GM12878 (cell line): Measurements from ENCODE around the gene ZNF782. TPM values are rescaled to one million over a fixed set of nuclear protein-coding genes. Genes with fewer than 3 reads are reported as not detected.
"Not testable (repeated sequence)": the region's sequence is repeated elsewhere in the genome, so short reads cannot be mapped to it uniquely, and the experiment has no call there.

Experiments
- ATAC-seq: fragments of 200-7000 bp; cut with Tn5 transposase; 3 replicates; pipeline ENCODE4 v1.9.1; 2020; ENCODE audit warnings: mild to moderate bottlenecking, moderate library complexity
- BruUV-seq: library from RNA; stranded (reverse); fragments of 400-500 nt; replicated peaks from 2 replicates; lab custom pipeline; 2021; lab: Mats Ljungman, UMichigan
- CTCF ChIA-PET: fragments of 300-600 bp; sonication (Branson Sonifier 250); formaldehyde crosslinking; extraction: SDS; loops from one replicate; lab custom pipeline; 2021; ENCODE audit warnings: inconsistent platforms; lab: Yijun Ruan, JAX
- POLR2A ChIA-PET: fragments of 350-600 bp; formaldehyde crosslinking; extraction: SDS; loops from one replicate; lab custom pipeline; 2021; ENCODE audit warnings: inconsistent platforms; lab: Charles Lee
- RAD21 ChIA-PET: fragments of 300-600 bp; sonication (Branson Sonifier 250); formaldehyde crosslinking; loops from one replicate; lab custom pipeline; 2023; ENCODE audit warnings: antibody characterized with exemption; ENCODE audit not compliant: unreplicated experiment; lab: Charles Lee
- SMC1A ChIA-PET: fragments of 300-600 bp; sonication (Branson Sonifier 250); formaldehyde crosslinking; loops from one replicate; lab custom pipeline; 2023; ENCODE audit not compliant: unreplicated experiment, uncharacterized antibody; lab: Charles Lee
- DNase-seq: peaks from one replicate; pipeline ENCODE4 v3.0.0-alpha.2; 2011; ENCODE audit warnings: low read depth, low spot score
- FAIRE-seq: peaks from 3 replicates; lab custom pipeline; 2011; peaks lifted over from hg19 to GRCh38; lab: Jason Lieb, UNC
- H2AFZ ChIP-seq: 2 replicates; pipeline ENCODE4 v1.6.0; 2011; ENCODE audit warnings: low read depth, low read length, control low read depth; ENCODE audit not compliant: control insufficient read depth
- H3K27ac ChIP-seq: 2 replicates; pipeline ENCODE4 v1.5.1; 2011; ENCODE audit warnings: control low read depth; ENCODE audit not compliant: control insufficient read depth, insufficient read depth
- H3K27me3 ChIP-seq, 2 experiments: replicated peaks in 1 of 2; 2 replicates each; pipeline versions ENCODE4 v1.6.0 to v1.6.1; 2011; ENCODE audit warnings: low read length in 1 of 2; ENCODE audit not compliant: control insufficient read depth in 2 of 2, insufficient read depth in 2 of 2
- H3K36me3 ChIP-seq, 2 experiments: 2 replicates each; pipeline ENCODE4 v1.5.1; 2011; ENCODE audit warnings: low read length in 1 of 2; ENCODE audit not compliant: control insufficient read depth in 2 of 2, insufficient read depth in 2 of 2
- H3K4me1 ChIP-seq: 2 replicates; pipeline ENCODE4 v1.6.1; 2011; ENCODE audit warnings: mild to moderate bottlenecking, low read length, moderate library complexity, mixed read lengths; ENCODE audit not compliant: control insufficient read depth, insufficient read depth
- H3K4me2 ChIP-seq: 2 replicates; pipeline ENCODE4 v1.6.0; 2011; ENCODE audit warnings: control low read depth; ENCODE audit not compliant: control insufficient read depth, insufficient read depth
- H3K4me3 ChIP-seq: fragments of 200-600 bp; sonication (generic); 2 replicates; pipeline ENCODE4 v1.5.1; 2016
- H3K79me2 ChIP-seq: 2 replicates; pipeline ENCODE4 v1.6.0; 2011; ENCODE audit warnings: low read length; ENCODE audit not compliant: control insufficient read depth, insufficient read depth
- H3K9ac ChIP-seq: 2 replicates; pipeline ENCODE4 v1.8.0; 2011; ENCODE audit warnings: low read length, control low read depth, mixed read lengths; ENCODE audit not compliant: control insufficient read depth, insufficient read depth
- H3K9me3 ChIP-seq: replicated peaks from 3 replicates; pipeline ENCODE4 v1.5.1; 2011; ENCODE audit warnings: mild to moderate bottlenecking, low read length; ENCODE audit not compliant: control insufficient read depth, insufficient read depth
- H4K20me1 ChIP-seq: 2 replicates; pipeline ENCODE4 v1.6.0; 2011; ENCODE audit not compliant: control insufficient read depth, insufficient read depth
- EED ChIP-seq: sonication (generic); IDR thresholded peaks from 2 replicates; pipeline ENCODE4 v1.6.1; 2016; ENCODE audit warnings: antibody characterized with exemption, low read depth
- GABPA ChIP-seq: IDR thresholded peaks from 2 replicates; pipeline ENCODE4 v1.6.1; 2014; ENCODE audit warnings: antibody characterized with exemption, low read depth, mild to moderate bottlenecking, inconsistent platforms
- HDAC6 ChIP-seq: fragments of 200-600 bp; sonication (generic); IDR thresholded peaks from one replicate; pipeline ENCODE4 v1.8.0; 2017; ENCODE audit warnings: antibody characterized with exemption; ENCODE audit not compliant: unreplicated experiment
- HDGF ChIP-seq: fragments of 450-650 bp; IDR thresholded peaks from 2 replicates; pipeline ENCODE4 v1.6.1; 2016; ENCODE audit warnings: antibody characterized with exemption
- IRF4 ChIP-seq: IDR thresholded peaks from 2 replicates; pipeline ENCODE4 v1.6.1; 2011; ENCODE audit warnings: low read depth, low read length
- KAT2A ChIP-seq: conservative IDR thresholded peaks from 2 replicates; pipeline ENCODE4 v1.6.1; 2011; ENCODE audit warnings: low read depth, low read length; ENCODE audit not compliant: control insufficient read depth
- NR2C1 ChIP-seq: fragments of 450-650 bp; IDR thresholded peaks from 2 replicates; pipeline ENCODE4 v1.6.1; 2017; ENCODE audit warnings: antibody characterized with exemption, mild to moderate bottlenecking, moderate library complexity
- NRF1 ChIP-seq: conservative IDR thresholded peaks from 2 replicates; pipeline ENCODE4 v1.6.1; 2011; ENCODE audit warnings: mild to moderate bottlenecking, low read depth, low read length, improper control_type of control experiment
- POLR2A ChIP-seq: IDR thresholded peaks from 2 replicates; pipeline ENCODE4 v1.6.1; 2011; ENCODE audit warnings: low read depth, mild to moderate bottlenecking, low read length
- WGBS: methylation state at CpG from one replicate; pipeline ENCODE4 v1.1.6; 2016; ENCODE audit warnings: low lambda C conversion rate; ENCODE audit not compliant: insufficient replicate concordance, insufficient coverage; ENCODE audit errors: missing lambda C conversion rate; 5-methylcytosine and 5-hydroxymethylcytosine counted together
- in situ Hi-C: fragments of 300-500 bp; cut with MboI; formaldehyde crosslinking; loops from 9 replicates; pipeline ENCODE4 v1.14.3; 2018; ENCODE audit warnings: mixed read lengths
- intact Hi-C: fragments of 100-400 bp; cut with micrococcal nuclease; formaldehyde crosslinking; loops from one replicate; pipeline ENCODE4 v1.14.2; 2022; ENCODE audit not compliant: unreplicated experiment
- polyA plus RNA-seq, 11 experiments: library from polyadenylated mRNA; depleted of rRNA in 4 of 11; unstranded in 6 of 11; stranded (reverse) in 5 of 11; fragments of >200 nt; fragmentation: Nextera tagmentation in 4 of 11; fragmentation: Illumina TruSeq in 1 of 11; extraction: Ambion mirVana in 4 of 11; extraction: Trizol in 1 of 11; gene quantifications; 1 replicate in 1 of 11; 2 replicates in 10 of 11; pipeline versions ENCODE4 v1.2.1 to v1.2.3, GENCODE V29; 2011 to 2016; ENCODE audit warnings: inconsistent platforms in 2 of 11, missing spikeins in 2 of 11, low read depth in 1 of 11
- total RNA-seq, 4 experiments: library from RNA; depleted of rRNA in 3 of 4; stranded (reverse); fragments of >200 nt in 3 of 4; fragmentation: Illumina TruSeq in 1 of 4; extraction: Trizol in 1 of 4; gene quantifications; 2 replicates each; pipeline versions ENCODE4 v1.2.1 to v1.2.3, GENCODE V29; 2013 to 2021
- TF ChIP-seq, protein P1 (sequence below): fragments of 450-650 bp; IDR thresholded peaks from 2 replicates; pipeline ENCODE4 v1.6.1; 2017; ENCODE audit warnings: borderline replicate concordance
- TF ChIP-seq, protein P2 (sequence below): fragments of 450-650 bp; IDR thresholded peaks from 2 replicates; pipeline ENCODE4 v1.6.1; 2017; ENCODE audit warnings: mild to moderate bottlenecking, moderate library complexity

Gene ZNF782
- total and polyA plus RNA-seq, 10 of the 15 experiments (the other 5 are each of a cell fraction or from before 2014, with no cell fraction given): 0.55 to 7.8 (median 4.5) TPM

- H3K79me2 ChIP-seq: no peaks in the 10 kb centered on the region
- H3K36me3 ChIP-seq: no peaks in the 10 kb centered on the region
- DNase-seq (no peak), FAIRE-seq (no peak), ATAC-seq (no peak)
- POLR2A ChIA-PET: no interaction called here
- no peak overlapping the region for H3K9ac ChIP-seq
- WGBS: 54% methylated on average over 7 of the region's 7 CpGs
- no peaks in the 10 kb centered on the region for H3K4me1 ChIP-seq
- in situ Hi-C loops: loop anchor here (25.0 kb wide), 1 partner anchor 745 kb away; no protein-coding TSS in a partner anchor
- H4K20me1 ChIP-seq: no peaks in the 10 kb centered on the region
- H3K4me2 ChIP-seq: no peak overlapping the region
- SMC1A ChIA-PET: interaction anchor here (2.8 kb wide), 1 partner anchor 11 kb away, joined by 8 read pairs; no protein-coding TSS in a partner anchor
- H2AFZ ChIP-seq: no peak overlapping the region
- H3K27ac ChIP-seq: no peak overlapping the region
- CTCF ChIA-PET: interaction anchor here (10.5 kb wide), 1 partner anchor 11 kb away, joined by 145 read pairs; the partner anchor contains the start of gene ZNF782
- intact Hi-C loops: no loop called here
- TF ChIP-seq IRF4: no peak
- no peak for TF ChIP-seq HDAC6
- TF ChIP-seq GABPA: no peak
- no peak for TF ChIP-seq NR2C1
- no peak for TF ChIP-seq KAT2A
- no peak for TF ChIP-seq POLR2A
- TF ChIP-seq NRF1: no peak
- TF ChIP-seq EED: no peak
- no peak for TF ChIP-seq HDGF
- TF ChIP-seq, protein P1, sequence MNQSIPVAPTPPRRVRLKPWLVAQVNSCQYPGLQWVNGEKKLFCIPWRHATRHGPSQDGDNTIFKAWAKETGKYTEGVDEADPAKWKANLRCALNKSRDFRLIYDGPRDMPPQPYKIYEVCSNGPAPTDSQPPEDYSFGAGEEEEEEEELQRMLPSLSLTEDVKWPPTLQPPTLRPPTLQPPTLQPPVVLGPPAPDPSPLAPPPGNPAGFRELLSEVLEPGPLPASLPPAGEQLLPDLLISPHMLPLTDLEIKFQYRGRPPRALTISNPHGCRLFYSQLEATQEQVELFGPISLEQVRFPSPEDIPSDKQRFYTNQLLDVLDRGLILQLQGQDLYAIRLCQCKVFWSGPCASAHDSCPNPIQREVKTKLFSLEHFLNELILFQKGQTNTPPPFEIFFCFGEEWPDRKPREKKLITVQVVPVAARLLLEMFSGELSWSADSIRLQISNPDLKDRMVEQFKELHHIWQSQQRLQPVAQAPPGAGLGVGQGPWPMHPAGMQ: no peak
- TF ChIP-seq, protein P2, sequence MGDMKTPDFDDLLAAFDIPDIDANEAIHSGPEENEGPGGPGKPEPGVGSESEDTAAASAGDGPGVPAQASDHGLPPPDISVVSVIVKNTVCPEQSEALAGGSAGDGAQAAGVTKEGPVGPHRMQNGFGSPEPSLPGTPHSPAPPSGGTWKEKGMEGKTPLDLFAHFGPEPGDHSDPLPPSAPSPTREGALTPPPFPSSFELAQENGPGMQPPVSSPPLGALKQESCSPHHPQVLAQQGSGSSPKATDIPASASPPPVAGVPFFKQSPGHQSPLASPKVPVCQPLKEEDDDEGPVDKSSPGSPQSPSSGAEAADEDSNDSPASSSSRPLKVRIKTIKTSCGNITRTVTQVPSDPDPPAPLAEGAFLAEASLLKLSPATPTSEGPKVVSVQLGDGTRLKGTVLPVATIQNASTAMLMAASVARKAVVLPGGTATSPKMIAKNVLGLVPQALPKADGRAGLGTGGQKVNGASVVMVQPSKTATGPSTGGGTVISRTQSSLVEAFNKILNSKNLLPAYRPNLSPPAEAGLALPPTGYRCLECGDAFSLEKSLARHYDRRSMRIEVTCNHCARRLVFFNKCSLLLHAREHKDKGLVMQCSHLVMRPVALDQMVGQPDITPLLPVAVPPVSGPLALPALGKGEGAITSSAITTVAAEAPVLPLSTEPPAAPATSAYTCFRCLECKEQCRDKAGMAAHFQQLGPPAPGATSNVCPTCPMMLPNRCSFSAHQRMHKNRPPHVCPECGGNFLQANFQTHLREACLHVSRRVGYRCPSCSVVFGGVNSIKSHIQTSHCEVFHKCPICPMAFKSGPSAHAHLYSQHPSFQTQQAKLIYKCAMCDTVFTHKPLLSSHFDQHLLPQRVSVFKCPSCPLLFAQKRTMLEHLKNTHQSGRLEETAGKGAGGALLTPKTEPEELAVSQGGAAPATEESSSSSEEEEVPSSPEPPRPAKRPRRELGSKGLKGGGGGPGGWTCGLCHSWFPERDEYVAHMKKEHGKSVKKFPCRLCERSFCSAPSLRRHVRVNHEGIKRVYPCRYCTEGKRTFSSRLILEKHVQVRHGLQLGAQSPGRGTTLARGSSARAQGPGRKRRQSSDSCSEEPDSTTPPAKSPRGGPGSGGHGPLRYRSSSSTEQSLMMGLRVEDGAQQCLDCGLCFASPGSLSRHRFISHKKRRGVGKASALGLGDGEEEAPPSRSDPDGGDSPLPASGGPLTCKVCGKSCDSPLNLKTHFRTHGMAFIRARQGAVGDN: no peak
- no TSS peak for BruUV-seq
- RAD21 ChIA-PET: no interaction called here
- no peaks in the 10 kb centered on the region; a peak in 1 of 4 replicates for H3K27me3 ChIP-seq
- H3K4me3 ChIP-seq: no peak overlapping the region
- no peaks in the 10 kb centered on the region; the same call in 1 of the 3 replicates for H3K9me3 ChIP-seq
Observed at GRCh38 chr9:96867079-96867804, 12.9 kb upstream of the ZNF782 start.

DNA sequence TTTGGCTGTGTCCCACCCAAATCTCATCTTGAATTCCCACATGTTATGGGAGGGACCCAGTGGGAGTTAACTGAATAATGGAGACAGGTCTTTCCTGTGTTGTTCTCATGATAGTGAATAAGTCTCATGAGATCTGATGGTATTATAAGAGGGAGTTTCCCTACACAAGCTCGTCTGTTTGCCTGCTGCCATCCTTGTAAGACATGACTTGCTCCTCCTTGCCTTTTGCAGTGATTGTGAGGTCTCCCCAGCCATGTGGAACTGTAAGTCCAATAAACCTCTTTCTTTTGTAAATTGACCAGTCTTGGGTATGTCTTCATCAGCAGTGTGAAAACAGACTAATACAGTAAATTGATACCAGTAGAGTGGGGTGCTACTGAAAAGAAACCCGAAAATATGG lies 10.9 kb upstream of the ZNF782 start:
- H2AFZ ChIP-seq, ATAC-seq, FAIRE-seq, intact Hi-C loops, H3K4me3 ChIP-seq, H3K27ac ChIP-seq, H3K9me3 ChIP-seq, H3K36me3 ChIP-seq, H4K20me1 ChIP-seq, H3K4me2 ChIP-seq, DNase-seq, H3K4me1 ChIP-seq, BruUV-seq, H3K9ac ChIP-seq, H3K27me3 ChIP-seq, H3K79me2 ChIP-seq: not testable (repeated sequence)
- ChIA-PET POLR2A (interaction anchor here (0.6 kb wide), 2 partner anchors 19 to 31 kb away, joined by 3 to 4 read pairs; no protein-coding TSS in a partner anchor), RAD21 (interaction anchor here (2.6 kb wide), 1 partner anchor 11 kb away, joined by 10 read pairs; the partner anchor contains the start of gene ZNF782), CTCF (interaction anchor here (0.5 kb wide), 1 partner anchor 221 kb away, joined by 3 read pairs; no protein-coding TSS in a partner anchor), SMC1A (interaction anchor here (1.6 to 2.8 kb wide), 2 partner anchors 9 to 11 kb away, joined by 4 to 8 read pairs; partner anchors contain the start of gene ZNF782)
- in situ Hi-C loops: loop anchor here (25.0 kb wide), 1 partner anchor 747 kb away; no protein-coding TSS in a partner anchor
- WGBS: 28% methylated on average over 2 of the region's 2 CpGs
